ENCODE data around the gene ACER3.
"Not testable (repeated sequence)": the region's sequence is repeated elsewhere in the genome, so short reads cannot be mapped to it uniquely, and the experiment has no call there.

Gene ACER3

DNA sequence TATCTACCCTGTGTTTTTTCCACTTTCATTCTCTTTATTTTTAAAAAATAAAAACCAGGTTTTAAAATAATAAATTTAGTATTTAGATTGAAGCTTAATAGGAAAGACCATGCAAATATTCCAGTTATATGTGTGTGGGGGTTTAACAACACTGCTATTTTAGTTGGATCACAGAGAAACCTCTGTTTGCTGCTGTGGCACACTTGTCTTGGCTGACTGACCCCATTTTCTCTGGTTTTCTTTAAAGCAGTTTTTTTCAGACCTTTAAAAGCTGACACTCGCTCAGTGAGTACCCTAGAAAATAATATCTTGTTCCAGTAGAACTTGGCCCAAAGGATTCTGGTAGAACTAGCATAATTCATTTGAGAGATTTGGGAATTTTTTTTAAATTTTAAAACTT is 31.6 kb downstream of the ACER3 start:
- TF ChIP-seq, protein P1, sequence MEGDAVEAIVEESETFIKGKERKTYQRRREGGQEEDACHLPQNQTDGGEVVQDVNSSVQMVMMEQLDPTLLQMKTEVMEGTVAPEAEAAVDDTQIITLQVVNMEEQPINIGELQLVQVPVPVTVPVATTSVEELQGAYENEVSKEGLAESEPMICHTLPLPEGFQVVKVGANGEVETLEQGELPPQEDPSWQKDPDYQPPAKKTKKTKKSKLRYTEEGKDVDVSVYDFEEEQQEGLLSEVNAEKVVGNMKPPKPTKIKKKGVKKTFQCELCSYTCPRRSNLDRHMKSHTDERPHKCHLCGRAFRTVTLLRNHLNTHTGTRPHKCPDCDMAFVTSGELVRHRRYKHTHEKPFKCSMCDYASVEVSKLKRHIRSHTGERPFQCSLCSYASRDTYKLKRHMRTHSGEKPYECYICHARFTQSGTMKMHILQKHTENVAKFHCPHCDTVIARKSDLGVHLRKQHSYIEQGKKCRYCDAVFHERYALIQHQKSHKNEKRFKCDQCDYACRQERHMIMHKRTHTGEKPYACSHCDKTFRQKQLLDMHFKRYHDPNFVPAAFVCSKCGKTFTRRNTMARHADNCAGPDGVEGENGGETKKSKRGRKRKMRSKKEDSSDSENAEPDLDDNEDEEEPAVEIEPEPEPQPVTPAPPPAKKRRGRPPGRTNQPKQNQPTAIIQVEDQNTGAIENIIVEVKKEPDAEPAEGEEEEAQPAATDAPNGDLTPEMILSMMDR (IDR thresholded peaks at IDR 0.05; ENCODE audit: low read depth, low read length), result no peak
- H3K4me3 ChIP-seq (ENCODE audit: low read depth, low read length), result no peak overlapping the region

DNA sequence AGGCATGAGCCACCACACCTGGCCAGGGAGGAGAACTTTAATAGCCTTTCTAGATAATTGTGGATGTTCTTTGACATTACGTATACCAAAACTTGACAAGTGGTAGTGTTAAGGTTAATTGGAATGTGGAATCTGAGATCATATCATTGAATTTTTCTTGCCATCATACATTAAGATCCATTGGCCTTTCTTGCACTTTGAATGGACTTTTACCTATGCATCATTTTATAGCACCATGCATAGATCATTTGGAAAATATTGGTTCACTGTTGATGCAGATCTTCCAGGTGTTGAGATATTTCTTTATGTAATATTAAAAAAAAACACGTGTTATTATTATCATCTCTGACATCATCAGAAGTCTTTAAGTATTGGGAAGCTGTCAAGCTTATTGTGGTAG is 36.5 kb downstream of the ACER3 start:
- H3K4me3 ChIP-seq (ENCODE audit: low read depth, low read length), result no peak overlapping the region
- TF ChIP-seq, protein P1 (IDR thresholded peaks at IDR 0.05; ENCODE audit: low read depth, low read length), result no peak

GRCh38 chr11:76901144-76901543 is 40.4 kb downstream of the ACER3 start:
- TF ChIP-seq, protein P1 (IDR thresholded peaks at IDR 0.05; ENCODE audit: low read depth, low read length), result no peak
- H3K4me3 ChIP-seq (ENCODE audit: low read depth, low read length), result no peak overlapping the region

DNA sequence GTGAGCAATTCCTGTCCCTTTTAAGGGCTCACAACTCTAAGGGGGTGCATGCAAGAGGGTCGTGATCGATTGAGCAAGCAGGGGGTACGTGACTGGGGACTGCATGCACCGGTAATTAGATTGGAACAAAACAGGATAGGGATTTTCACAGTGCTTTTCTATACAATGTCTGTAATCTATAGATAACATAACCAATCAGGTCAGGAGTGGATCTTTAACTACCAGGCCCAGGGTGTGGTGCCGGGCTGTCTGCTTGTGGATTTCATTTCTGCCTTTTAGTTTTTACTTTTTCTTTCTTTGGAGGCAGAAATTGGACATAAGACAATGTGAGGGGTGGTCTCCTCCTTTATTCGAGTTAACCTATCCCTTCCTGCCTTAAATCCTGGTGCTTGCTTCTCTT is 40.9 kb downstream of the ACER3 start:
- H3K4me3 ChIP-seq (ENCODE audit: low read depth, low read length), result not testable (repeated sequence)

DNA sequence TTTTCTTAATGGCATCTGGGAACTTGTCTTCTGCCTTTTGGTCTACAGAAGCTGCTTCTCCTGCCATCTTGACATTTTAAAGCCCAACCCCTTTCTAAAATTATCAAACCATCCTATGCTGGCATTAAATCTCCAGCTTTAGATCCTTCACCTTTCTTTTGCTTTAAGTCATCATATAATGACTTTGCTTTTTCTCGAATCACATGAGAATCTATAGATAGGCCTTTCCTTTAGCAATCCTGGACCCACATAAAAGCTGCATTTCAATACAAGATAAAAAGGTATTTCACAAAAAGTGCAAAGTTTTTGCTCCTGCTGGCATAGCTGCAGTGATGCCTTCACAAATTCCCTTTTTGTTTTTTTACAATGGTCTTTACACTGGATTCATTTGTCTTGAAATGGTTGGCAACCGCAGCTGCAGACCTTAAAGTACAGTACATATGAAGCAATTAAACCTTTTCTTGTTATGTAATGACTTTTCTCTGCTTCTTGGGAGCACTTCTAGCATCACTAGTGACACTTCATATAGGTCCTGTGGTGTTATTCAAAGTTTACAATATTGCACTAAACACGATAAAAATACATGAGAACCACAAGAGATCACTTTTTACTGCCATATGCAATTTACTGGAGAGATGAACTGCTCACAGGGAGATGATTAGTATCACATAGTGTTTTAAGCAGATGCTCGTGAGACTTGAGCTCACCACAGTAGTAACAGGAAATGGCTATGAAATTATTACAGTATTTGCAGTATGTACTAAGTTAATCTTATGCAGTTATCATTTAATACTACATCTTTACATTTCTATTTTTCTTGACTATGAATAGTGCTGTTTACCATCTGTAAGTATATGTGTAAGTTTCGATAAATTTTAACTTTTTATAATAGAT is 41.6 kb downstream of the ACER3 start:
- TF ChIP-seq, protein P1 (IDR thresholded peaks at IDR 0.05; ENCODE audit: low read depth, low read length), result no peak
- no peak overlapping the region for H3K4me3 ChIP-seq (ENCODE audit: low read depth, low read length)

DNA sequence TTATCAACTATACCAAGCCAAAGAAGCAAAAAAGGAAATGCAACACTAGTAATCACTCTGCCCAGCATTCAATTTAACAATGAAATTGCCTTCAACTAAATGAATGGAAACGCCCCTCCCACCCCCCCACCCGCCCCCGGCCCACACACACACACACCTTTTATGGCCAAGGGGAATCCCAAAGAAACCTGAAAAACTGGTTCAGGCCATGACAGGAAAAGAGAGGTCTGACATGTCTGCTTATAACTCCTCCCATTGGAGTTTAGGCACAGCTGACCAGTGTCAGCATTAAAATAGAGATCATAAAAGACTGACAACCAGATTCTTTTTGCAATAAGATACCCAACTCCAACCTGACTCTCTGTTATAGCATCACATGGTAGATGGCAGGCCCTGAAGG is 42.6 kb downstream of the ACER3 start:
- no peak overlapping the region for H3K4me3 ChIP-seq (ENCODE audit: low read depth, low read length)
- TF ChIP-seq, protein P1 (IDR thresholded peaks at IDR 0.05; ENCODE audit: low read depth, low read length), result no peak

DNA sequence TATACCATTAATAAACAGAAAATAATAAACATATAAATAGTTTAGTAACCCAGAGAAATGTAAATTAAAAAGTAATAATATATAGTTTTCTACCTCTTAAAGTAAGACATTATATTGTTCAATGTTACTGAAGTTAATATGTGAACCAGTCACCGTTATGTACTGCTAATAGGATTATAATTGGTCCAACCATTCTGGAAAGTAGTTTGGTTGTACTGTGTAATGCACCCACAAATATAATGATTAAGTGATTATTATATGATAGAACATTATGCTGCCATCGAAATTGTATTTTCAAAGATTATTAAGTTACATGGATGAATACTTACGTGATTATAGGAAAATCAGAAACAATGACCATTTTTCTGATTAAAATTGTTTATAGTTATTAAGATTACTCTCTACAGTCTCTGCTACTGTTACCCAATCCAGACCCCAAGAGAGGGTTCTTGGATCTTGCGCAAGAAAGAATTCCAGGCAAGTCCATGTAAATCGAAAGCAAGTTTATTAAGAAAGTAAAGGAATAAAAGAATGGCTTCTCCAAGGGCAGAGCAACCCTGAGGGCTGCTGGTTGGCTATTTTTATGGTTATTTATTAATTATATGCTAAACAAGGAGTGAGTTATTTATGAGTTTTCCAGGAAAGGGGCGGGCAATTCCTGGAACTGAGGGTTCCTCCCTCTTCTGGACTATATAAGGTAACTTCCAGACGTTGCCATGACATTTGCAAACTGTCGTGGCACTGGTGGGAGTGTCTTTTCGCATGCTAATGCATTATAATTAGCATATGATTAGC is 50.1 kb downstream of the ACER3 start:
- no peak overlapping the region for H3K4me3 ChIP-seq (ENCODE audit: low read depth, low read length)
- TF ChIP-seq, protein P1 (IDR thresholded peaks at IDR 0.05; ENCODE audit: low read depth, low read length), result no peak
